ENCODE data around the gene CDH13.

Gene CDH13

GRCh38 chr16:82793528-82794245, 166.9 kb downstream of the CDH13 start:
- DNase-seq = no peak

GRCh38 chr16:82796047-82796446, 169.3 kb downstream of the CDH13 start:
- DNase-seq = no peak

- no peak for DNase-seq
Observed at GRCh38 chr16:82801361-82801760, 174.6 kb downstream of the CDH13 start.

- DNase-seq = no peak
Observed at GRCh38 chr16:82805866-82806265, 179.1 kb downstream of the CDH13 start.

GRCh38 chr16:82807311-82807710, 180.5 kb downstream of the CDH13 start:
- no peak for DNase-seq

GRCh38 chr16:82808036-82808435, 181.3 kb downstream of the CDH13 start:
- no peak for DNase-seq

- no peak for DNase-seq
Observed at GRCh38 chr16:82810077-82810476, 183.3 kb downstream of the CDH13 start.

- DNase-seq = no peak
Observed at GRCh38 chr16:82814059-82814458, 187.3 kb downstream of the CDH13 start.

- no peak for DNase-seq
Observed at GRCh38 chr16:82819286-82819685, 192.5 kb downstream of the CDH13 start.

GRCh38 chr16:82820855-82821254, 194.1 kb downstream of the CDH13 start:
- no peak for DNase-seq

GRCh38 chr16:82824408-82824807, 197.6 kb downstream of the CDH13 start:
- no peak for DNase-seq

- DNase-seq = no peak
Observed at GRCh38 chr16:82829301-82829700, 202.5 kb downstream of the CDH13 start.

GRCh38 chr16:82830944-82831343, 204.2 kb downstream of the CDH13 start:
- no peak for DNase-seq

GRCh38 chr16:82832821-82833220, 206.1 kb downstream of the CDH13 start:
- no peak for DNase-seq

GRCh38 chr16:82833378-82833993, 206.7 kb downstream of the CDH13 start:
- DNase-seq = no peak

- no peak for DNase-seq
Observed at GRCh38 chr16:82834151-82834815, 207.5 kb downstream of the CDH13 start.

GRCh38 chr16:82835487-82836155, 208.9 kb downstream of the CDH13 start:
- no peak for DNase-seq

GRCh38 chr16:82841108-82841507, 214.3 kb downstream of the CDH13 start:
- no peak for DNase-seq

- DNase-seq = no peak
Observed at GRCh38 chr16:82843606-82844271, 217.0 kb downstream of the CDH13 start.

- no peak for DNase-seq
Observed at GRCh38 chr16:82845116-82845515, 218.3 kb downstream of the CDH13 start.

- DNase-seq = no peak
Observed at GRCh38 chr16:82846806-82847205, 220.0 kb downstream of the CDH13 start.

- DNase-seq = no peak
Observed at GRCh38 chr16:82848013-82848412, 221.2 kb downstream of the CDH13 start.

GRCh38 chr16:82852388-82853008, 225.7 kb downstream of the CDH13 start:
- no peak for DNase-seq
